ENCODE results near the gene RRP1. TPM values are rescaled to one million over a fixed set of nuclear protein-coding genes. Genes with fewer than 3 reads are reported as not detected.

The RRP1 gene
- total RNA-seq, 1 donor from 2014 or later, result 19.0 TPM

DNA sequence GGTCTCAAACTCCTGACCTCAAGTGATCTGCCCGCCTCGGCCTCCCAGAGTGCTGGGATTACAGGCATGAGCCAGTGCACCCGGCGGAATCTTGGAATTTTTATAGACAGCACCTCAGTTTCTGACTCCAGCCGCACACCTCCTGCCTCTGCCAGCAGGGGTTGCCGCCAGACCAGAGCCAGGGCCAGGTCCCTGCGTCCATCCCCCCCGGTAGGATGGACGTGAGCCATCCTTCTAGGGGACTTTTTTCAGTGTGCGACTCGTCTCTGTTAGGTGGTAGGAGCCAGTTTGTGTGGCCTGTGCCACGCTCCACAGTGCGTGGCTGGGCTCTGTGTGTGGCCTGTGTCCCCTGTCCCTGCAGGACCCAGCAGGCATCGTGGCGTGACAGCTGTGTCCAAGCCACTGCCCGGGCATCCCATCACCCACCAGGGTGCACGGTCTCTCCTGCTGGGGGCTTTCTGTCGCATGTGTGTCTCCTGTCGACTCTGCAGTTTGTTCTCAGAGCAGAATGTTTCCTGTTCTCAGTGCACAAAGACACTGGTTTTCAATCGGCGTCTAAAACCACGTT lies 28.9 kb upstream of the RRP1 start:
- no peak overlapping the region for H3K27ac ChIP-seq
- H3K4me1 ChIP-seq, result peaks cover 15% of the 10 kb centered on the region
- no peaks in the 10 kb centered on the region for H3K27me3 ChIP-seq
- no peak overlapping the region for H3K4me3 ChIP-seq
- intact Hi-C loops (cut with DNase I), result no loop called here
- no peaks in the 10 kb centered on the region for H3K9me3 ChIP-seq
- DNase-seq, result no peak
- peaks cover 50% of the 10 kb centered on the region for H3K36me3 ChIP-seq
- TF ChIP-seq, protein P1, sequence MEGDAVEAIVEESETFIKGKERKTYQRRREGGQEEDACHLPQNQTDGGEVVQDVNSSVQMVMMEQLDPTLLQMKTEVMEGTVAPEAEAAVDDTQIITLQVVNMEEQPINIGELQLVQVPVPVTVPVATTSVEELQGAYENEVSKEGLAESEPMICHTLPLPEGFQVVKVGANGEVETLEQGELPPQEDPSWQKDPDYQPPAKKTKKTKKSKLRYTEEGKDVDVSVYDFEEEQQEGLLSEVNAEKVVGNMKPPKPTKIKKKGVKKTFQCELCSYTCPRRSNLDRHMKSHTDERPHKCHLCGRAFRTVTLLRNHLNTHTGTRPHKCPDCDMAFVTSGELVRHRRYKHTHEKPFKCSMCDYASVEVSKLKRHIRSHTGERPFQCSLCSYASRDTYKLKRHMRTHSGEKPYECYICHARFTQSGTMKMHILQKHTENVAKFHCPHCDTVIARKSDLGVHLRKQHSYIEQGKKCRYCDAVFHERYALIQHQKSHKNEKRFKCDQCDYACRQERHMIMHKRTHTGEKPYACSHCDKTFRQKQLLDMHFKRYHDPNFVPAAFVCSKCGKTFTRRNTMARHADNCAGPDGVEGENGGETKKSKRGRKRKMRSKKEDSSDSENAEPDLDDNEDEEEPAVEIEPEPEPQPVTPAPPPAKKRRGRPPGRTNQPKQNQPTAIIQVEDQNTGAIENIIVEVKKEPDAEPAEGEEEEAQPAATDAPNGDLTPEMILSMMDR (IDR thresholded peaks at IDR 0.05), result no peak
- ATAC-seq, result no peak

DNA sequence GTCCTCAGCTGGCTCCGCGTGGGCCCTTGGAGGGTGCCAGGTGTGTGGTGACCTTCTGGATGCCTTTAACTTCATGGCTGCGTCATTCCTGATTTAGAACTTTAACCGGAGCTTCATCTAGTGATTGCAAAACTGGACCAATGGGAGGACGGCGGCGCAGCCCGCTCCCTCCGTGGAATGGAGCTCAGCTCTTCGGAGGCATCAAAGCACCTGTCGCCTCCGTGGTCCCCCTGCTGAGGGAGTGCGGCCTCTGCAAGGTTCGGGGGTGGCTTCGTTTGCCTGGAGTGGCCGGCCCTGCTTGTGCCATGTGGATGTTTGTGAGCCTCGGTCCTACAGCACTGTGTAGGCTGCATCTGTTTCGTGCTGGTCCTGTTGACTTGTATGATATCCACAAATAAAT lies 27.5 kb upstream of the RRP1 start:
- H3K36me3 ChIP-seq, result peaks cover 36% of the 10 kb centered on the region
- intact Hi-C loops (cut with DNase I), result no loop called here

DNA sequence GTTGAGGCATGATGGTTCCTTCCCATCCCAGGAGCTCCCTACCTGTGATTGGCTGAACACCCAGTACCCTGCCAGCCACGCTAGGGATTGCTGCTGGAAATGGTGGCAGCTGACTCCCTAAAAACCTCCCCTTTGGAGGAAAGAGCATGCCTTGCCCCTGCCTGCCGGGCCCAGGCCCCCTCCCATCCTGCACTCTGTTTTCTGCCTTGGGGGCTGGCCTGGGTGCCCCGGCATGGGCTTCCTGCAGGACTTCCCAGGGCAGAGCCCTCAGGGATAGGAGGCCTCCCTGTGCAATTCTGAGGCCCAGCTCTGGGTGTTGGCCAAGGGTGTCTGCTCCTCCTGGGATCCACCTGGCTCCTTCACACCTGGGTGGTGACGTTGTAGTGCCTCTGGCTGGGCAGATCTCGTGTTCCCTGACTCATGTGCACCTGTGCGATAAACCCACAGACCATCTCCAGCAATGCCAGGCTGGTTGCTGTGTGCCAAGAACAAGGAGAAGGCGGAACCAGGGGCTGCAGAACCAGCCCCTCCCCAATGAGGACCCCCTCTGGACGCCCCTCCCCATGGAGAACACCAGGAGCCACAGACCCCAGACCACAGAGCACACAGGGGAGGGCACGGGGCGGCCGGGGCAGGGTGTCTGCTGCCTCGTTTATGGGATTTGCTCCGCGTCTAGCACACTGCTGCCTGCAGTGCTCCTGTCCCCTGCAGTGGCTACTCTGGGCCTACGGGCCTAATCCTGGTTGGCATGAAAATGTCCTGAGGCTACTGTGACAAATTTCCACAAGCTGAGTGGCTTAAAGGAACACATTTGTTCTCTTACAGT lies 26.9 kb upstream of the RRP1 start:
- peaks cover 31% of the 10 kb centered on the region for H3K36me3 ChIP-seq
- H3K27me3 ChIP-seq, result no peaks in the 10 kb centered on the region
- DNase-seq, result no peak
- no peaks in the 10 kb centered on the region for H3K9me3 ChIP-seq
- H3K4me3 ChIP-seq, result no peak overlapping the region
- intact Hi-C loops (cut with DNase I), result no loop called here
- ATAC-seq, result no peak
- peaks cover 8% of the 10 kb centered on the region for H3K4me1 ChIP-seq
- no peak overlapping the region for H3K27ac ChIP-seq
- TF ChIP-seq, protein P1 (IDR thresholded peaks at IDR 0.05), result no peak

More for the DNA sequence above, 27.5 kb upstream of the RRP1 start:
- H3K27ac ChIP-seq, result no peak overlapping the region
- ATAC-seq (no peak), DNase-seq (no peak)
- H3K9me3 ChIP-seq, result no peaks in the 10 kb centered on the region
- no peaks in the 10 kb centered on the region for H3K27me3 ChIP-seq
- peaks cover 13% of the 10 kb centered on the region for H3K4me1 ChIP-seq
- TF ChIP-seq, protein P1 (IDR thresholded peaks at IDR 0.05), result no peak
- no peak overlapping the region for H3K4me3 ChIP-seq

DNA sequence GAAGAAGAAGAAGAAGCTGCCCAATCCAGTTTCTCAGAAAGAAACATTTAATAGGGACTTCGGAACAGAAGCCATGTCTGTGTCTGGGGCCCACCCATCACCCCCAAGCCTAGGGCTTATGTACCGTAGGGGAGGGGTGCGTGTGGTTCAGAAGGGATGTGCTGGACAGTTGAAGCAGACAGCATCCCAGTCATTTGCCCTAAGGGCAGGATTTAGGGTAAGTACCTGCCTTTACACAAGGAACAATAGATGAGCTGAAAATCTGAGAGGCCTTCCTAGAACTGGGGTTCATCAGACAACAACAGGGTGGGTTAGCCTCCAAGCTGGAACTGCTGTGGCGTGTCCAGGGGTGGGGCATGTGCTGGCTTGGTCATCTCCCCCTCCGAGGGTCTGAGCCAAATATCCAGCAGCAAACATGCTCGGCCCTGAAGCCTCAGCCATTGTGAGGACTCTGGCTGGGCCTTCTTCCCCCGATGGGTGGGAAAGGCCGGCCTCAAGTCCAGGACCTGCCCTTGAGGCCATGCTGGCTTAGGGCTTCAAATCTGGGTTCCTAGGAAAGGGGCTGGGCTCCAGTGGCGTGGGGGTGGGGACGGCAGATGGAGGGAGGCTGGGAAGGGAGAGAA lies 25.4 kb upstream of the RRP1 start:
- Histone ChIP-seq H3K27ac (no peak overlapping the region), H3K4me1 (peaks cover 11% of the 10 kb centered on the region), H3K36me3 (peaks cover 16% of the 10 kb centered on the region), H3K4me3 (no peak overlapping the region), H3K9me3 (no peaks in the 10 kb centered on the region), H3K27me3 (no peaks in the 10 kb centered on the region)
- intact Hi-C loops (cut with DNase I), result no loop called here
- no peak for DNase-seq
- TF ChIP-seq, protein P1 (IDR thresholded peaks at IDR 0.05), result no peak
- no peak for ATAC-seq

DNA sequence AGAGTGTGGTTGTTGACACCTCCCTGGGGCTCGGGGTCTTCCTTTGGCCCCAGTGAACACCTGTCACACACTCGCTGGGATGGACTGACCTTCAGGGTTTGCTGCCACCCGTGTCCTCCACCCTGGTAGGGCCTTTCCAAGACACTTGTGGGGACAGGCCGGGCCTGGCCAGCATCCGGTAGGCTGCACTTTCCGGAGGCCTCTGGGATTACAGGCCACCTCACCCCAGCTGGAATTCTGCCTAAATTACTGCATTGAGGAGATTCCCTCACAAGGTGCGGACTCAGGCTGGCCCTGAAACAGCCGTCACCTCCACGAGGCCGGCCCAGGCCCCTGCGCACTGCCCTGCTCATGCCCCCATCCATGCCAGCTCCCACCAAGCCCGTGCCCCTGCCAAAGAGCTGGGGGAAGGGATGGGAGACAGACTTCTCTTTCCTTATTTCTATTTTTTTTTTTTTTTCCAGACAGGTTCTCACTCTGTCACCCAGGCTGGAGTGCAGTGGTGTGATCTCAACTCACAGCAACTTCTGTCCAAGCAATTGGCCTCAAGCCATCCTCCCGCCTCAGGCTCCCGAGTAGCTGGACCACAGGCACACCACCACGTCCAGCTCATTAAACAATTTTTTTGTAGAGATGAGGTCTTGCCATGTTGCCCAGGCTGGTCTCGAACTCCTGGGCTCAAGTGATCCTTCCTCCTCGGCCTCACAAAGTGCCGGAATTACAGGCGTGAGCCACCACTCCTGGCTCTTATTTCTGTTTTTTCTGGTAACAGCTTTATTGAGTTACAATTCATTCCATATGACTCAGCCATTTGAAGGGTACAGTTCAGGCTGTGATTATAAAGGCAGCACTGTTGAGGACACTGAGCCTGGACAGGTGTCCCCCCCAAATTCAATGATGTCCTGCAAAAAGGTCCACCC lies 24.5 kb upstream of the RRP1 start:
- TF ChIP-seq, protein P1 (IDR thresholded peaks at IDR 0.05), result no peak
- Histone ChIP-seq H3K27ac (no peak overlapping the region), H3K27me3 (no peaks in the 10 kb centered on the region), H3K4me3 (no peak overlapping the region), H3K9me3 (no peaks in the 10 kb centered on the region), H3K36me3 (peaks cover 13% of the 10 kb centered on the region), H3K4me1 (peaks cover 11% of the 10 kb centered on the region)
- ATAC-seq (no peak), DNase-seq (no peak)
- intact Hi-C loops (cut with DNase I), result no loop called here

Measured in upper lobe of right lung (tissue), 1 donor.